KG1 (cell line): ENCODE data around the gene C16orf87.
"Not testable (repeated sequence)": the region's sequence is repeated elsewhere in the genome, so short reads cannot be mapped to it uniquely, and the experiment has no call there.

Experiments
- DNase-seq: peaks from one replicate; lab custom pipeline; 2025; lab: John Stamatoyannopoulos, UW

C16orf87 gene

GRCh38 chr16:46800494-46800893, 30.5 kb downstream of the C16orf87 start:
- no peak for DNase-seq

GRCh38 chr16:46797501-46797900, 33.5 kb downstream of the C16orf87 start:
- no peak for DNase-seq

- DNase-seq: no peak
These were observed 34.2 kb downstream of the C16orf87 start for GRCh38 chr16:46796764-46797269.

GRCh38 chr16:46793841-46794240, 37.1 kb downstream of the C16orf87 start:
- no peak for DNase-seq

DNA sequence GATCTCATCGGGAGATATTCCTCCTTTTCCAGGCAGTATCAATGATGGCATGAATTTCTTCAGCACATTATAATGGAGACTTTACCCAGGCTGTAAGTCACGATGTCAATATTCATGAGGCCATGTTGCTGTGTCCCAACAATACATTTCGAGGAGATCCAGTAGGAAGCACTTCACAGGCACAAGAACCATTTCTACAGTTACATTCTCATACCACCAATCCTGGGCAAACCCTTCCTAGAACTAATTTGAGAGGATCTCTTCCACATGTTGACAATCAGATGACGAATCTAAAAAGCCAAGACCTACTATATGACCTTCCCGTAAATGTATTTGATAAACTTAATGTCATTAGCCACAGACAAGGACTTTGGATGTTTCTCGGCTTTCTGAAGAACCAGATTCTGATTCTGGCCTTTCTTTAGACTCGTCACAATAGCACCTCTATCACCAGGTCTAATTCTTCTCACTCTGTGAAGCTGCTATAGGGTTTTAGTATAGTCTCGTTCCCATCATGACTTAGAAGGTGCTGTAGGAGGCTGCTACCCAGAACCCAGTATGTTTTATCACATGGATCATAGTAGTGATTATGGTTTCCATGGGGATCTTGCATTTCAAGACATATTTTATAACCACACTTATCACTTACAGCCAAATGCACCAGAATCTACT, 40.2 kb downstream of the C16orf87 start:
- no peak for DNase-seq

- DNase-seq: no peak
These were observed 41.2 kb downstream of the C16orf87 start for GRCh38 chr16:46789499-46790414.

DNA sequence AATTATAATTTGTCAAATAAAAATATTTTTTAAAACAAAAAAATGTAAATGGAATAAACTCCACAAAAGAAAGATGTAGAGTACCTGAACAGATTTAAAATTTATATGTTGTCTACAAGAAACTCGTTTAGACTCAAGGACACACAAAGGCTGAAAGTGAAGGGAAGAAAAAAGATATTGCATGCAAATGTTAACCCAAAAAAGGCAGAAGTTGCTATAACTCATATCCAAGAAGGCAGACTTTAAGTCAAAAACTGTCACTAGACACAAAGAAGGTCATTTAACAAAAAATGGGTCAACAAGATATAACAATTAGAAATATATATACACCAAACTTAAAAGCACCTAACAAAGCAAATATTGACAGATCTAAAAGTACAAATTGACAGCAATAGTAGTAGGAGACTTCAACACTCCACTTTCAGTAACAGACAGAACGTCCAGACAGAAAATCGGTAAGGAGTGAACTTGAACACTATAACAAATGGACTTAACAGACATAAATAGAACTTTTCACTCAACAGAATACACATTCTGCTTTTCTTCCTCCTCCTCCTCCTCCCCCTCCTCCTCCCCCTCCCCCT, 42.0 kb downstream of the C16orf87 start:
- no peak for DNase-seq

DNA sequence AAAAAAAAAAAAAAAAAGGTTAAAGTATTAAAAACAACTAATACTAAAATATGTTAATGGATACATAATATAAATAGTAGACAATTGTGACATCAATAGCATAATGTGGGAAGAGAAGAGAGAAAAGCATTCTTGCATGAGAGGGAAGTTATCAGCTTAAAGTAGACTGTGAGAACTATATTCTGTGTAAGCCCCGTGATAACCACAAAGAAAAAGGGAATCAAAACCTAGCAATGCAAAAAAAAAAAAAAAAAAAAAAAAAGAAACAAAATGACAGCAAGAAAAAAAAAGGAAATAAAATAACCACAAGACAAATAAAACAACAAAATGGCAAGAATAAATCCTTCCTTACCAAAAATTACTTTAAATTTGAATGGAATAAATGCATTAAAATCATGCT, 43.1 kb downstream of the C16orf87 start:
- no peak for DNase-seq

GRCh38 chr16:46785076-46785845, 45.7 kb downstream of the C16orf87 start:
- DNase-seq: no peak

GRCh38 chr16:46784569-46784968, 46.4 kb downstream of the C16orf87 start:
- not testable (repeated sequence) for DNase-seq

GRCh38 chr16:46783800-46784199, 47.2 kb downstream of the C16orf87 start:
- no peak for DNase-seq

- DNase-seq: no peak
These were observed 48.7 kb downstream of the C16orf87 start for GRCh38 chr16:46782320-46782719.

DNA sequence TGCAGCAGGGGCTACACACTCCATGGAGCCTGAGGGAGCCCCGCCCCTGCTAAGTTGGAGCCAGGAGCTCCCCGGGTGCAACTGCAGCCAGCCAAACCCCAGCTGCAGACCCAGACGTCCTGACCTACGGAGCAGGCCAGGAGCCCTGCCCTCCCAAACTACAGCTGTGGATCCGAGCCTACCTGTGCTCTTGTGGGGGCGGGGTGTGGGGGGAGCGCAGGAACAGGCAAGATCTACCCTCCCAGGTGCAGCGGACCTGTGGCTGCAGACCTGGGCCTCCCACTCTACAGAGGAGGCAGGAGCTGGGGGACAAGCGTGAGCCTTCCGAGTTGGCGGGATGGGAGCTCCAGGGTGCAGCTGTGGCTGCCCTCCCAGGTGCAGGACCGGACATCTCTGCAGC, 53.2 kb downstream of the C16orf87 start:
- DNase-seq: no peak

DNA sequence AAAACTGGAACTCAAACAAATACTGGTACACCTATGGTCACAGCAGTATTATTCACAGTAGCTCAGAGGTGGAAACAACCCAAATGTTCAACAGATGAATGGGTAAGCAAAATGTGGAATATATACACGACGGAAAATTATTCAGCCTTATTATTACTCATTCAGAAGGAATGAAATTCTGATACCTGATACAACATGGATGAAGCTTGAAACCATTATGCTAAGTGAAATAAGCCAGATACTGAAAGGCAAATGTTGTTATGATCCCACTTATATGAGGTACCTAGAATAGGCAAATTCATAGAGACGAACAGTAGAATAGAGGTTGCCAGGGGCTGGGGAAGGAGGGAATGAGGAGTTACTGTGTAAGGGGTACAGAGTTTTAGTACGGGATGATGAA, 55.8 kb downstream of the C16orf87 start:
- DNase-seq: no peak

DNA sequence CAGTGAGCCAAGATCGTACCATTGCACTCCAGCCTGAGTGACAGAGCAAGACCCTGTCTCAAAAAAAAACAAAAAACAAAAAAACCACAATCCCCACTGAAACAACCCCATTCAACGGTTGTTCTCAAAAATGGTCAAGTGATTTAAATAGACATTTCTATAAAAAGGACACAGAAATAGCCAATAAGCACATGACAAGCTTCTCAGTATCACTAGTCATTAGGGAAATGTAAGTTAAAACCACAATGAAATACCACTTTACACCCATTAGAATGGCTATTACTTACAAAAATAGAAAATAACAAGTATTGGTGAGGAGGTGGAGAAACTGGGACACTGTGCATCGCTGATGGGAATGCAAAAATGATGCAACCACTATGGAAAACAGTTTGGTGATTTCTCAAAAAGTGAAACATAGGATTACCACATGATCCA, 56.2 kb downstream of the C16orf87 start:
- DNase-seq: no peak

DNA sequence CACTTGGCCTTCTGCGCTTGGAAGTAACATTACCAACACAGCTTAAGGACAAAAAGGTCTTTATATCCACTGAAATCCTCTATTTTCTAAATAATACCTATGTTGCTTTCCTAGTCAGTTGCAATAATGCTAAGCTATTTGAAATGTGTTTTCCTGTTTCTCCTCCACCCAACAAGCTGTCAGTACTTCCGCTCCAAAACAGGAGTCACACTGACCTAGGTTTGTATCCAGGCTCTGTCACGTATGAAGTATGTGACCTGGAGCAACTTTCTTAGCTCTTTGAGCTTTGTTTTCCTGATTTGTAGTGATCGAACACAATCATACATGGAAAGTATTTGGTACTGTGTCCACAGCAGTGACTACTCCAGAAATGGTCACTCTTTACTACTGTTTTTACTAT, 58.5 kb downstream of the C16orf87 start:
- DNase-seq: no peak

DNA sequence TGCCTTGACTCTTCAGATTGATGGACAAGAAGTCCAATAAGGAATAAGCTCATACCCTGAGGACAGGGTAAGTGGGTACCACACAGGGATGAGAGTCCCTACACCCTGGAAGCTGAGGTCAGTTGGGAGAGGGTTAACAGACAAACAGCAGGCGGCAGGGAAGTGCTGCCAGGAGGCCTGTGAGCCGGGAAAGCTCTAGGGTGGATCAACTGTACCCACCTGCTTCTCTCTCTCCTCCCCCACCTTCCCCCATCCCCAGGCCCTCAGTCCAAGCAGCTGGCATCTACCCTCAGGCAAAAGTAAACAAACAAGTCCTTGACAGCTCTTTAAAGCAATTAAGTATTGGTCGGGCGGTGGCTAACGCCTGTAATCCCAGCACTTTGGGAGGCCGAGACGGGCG, 62.2 kb downstream of the C16orf87 start:
- DNase-seq: no peak

GRCh38 chr16:46765050-46765449, 65.9 kb downstream of the C16orf87 start:
- no peak for DNase-seq

- no peak for DNase-seq
These were observed 67.8 kb downstream of the C16orf87 start for GRCh38 chr16:46763147-46763546.

DNA sequence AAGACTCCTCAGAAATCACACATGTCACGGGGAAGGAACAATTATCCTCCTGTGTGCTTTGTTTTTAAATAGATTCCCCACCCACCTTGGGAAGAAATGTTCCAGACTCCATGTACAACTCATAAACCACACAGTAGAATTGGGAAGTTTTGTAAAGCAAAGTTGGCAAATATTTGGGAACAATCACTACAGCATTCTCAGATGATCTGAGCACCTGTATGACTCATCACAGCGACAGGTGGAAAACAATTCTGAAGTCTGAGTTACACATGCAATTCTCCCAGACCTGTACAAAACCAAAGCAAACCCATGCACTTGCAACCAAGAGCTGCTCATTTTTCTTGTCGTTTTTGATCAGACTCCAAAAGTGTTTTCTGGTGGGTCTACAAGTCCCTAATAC, 68.4 kb downstream of the C16orf87 start:
- DNase-seq: no peak

DNA sequence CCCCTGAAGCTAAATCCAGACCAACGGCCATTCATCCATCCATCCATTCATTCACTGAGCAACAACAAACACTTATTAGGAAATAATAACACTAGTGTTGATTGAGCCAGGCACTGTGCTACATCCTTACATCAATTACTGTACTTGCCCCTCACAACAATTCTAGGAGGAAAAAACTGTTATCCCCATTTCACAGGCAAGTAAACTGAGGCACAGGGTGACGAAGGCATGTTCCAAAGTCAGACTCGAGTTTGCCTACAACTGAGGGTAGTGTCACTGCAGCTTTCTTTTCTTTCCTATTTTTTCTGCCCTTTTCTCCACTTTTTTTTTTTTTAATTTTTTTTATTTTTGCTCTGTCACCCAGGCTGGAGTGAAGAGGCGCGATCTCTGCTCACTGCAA, 71.7 kb downstream of the C16orf87 start:
- no peak for DNase-seq
